Femur (tissue), 1 donor: Measurements from ENCODE around the gene JPH4.

Experiments used
- DNase-seq: peaks from one replicate; pipeline ENCODE4 v3.0.0-alpha.2; 2017

Gene JPH4

DNA sequence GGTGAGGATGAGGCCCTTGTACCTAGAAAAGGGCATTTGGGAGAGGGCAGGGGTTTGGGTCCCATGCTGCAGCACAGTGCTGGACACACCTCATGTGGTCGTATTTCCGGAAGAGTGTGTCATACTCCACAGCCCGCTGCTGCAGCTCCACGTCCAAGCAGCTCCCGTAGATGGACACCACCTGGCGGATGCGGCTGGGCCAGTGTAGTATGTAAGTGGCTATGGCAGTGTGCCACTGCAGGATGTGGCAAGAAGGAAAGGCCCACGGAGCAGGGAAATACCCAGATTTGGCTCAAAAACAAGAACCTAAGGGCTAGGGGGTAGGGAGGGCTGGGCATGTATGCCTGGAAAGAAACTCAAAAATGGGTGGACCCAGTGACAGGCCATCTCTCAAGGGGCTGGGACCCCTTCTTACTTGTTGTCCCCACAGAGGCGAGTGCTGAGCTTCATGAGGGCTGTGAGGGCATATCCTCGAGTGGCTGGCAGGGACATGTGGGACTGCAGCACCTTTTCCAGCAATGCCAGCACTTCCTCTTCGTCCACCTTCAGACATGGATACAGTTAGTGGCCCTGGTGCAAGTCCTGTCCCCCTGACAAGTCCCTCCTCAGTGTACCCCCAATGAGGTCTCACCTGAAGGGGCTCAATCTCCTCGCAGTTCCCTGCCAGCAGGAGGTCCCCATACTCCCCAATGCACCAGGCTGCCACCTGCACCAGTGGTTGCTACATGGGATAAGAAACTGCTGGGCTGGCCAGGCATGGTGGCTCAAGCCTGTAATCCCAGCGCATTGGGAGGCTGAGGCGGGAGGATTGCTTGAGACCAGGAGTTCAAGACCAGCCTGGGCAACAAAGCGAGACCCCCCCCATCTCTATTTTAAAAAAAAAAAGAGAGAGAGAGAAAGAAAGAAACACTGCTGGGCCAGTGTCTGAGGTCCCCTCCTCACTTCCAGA is 16.4 kb downstream of the JPH4 start:
- no peak for DNase-seq

DNA sequence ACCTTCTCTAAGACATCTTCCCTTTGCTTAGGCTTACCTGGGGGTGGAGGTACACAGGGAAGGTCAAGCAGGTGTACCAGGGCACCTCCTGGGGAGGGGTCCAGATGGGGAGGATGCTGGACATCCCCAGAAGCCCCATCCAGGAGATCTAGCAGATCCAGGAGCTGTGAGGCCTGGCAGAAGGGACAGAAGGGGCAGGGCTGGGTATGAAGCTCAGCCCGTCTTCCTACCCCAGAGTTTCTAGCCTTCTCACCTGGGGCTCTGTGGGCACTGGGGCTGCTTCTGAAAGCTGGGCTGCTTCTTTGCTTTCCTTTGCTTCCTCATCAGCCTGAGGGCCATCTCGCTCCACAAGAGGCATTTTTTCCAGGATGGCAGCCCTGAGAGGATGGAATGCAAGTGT is 17.3 kb downstream of the JPH4 start:
- no peak for DNase-seq

DNA sequence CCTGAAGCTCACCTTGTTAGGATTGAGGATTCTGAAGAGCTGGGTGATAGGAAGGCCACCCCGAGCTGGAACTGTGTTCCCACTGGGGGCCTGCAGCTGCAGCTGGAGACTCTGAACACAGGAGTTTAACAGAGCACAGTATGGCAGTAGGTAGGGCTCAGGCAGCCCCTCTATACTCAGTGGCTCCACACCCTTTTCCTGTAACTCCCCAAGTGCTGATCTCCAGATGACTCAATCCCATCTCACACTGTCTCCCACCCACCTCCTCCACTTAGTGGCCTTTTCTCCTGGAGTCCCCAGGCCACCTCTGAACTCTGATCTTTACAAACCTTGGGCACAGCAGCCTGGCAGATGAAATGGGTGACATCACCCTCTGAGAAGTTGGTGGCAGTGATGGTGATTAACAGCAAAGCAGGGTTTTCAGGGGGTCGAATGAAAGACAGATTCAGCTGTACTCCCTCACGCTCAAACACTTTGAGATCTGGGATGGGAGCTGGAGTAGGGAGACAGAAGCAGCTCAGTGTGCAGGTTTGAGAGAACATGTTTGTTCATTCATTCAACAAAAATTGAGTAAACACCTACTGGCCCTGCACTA is 18.6 kb downstream of the JPH4 start:
- DNase-seq: no peak

DNA sequence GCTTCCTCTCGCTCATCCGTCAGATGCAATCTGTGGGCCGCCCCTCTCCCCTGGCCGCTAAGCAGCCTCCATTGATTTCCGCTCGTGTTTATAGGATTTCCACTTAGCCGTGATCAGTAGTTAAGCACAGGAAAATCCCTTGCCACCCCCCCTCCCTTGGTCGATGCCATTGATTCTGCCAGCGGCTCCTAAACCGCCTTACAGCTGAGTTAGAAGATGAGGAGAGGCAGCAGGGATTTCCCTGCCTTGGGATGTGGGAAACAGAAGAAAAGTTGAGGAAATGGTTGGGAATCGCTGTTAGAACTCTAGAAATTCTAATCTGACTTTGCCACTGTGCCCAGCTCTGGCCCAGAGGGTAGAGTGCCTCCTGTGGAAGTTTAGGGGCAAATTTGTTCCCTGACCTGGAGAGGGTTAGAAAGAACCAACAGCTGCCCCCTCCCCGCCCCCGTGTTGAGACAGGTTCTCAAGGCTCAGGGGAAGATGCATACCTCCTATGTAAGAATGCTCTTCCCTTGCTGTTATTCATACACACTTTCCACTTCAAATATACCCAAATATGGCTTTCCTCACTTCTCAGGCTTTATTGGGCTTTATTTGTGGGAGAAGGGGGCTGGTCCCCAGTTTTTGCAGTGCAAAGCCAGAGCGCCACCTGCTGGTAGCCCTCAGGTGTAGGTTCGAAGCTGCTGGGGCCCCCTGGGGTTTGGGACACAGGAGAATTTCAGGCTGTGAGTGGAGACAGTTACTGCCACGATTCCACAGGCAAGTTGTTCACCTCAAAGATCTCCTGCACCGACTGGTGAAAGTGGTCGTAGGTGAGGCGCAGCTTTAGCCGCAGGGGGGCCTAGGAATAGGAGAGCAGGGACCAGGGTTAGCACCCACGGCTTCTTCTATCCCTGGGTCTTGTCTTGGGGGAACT is 19.3 kb downstream of the JPH4 start:
- no peak for DNase-seq

DNA sequence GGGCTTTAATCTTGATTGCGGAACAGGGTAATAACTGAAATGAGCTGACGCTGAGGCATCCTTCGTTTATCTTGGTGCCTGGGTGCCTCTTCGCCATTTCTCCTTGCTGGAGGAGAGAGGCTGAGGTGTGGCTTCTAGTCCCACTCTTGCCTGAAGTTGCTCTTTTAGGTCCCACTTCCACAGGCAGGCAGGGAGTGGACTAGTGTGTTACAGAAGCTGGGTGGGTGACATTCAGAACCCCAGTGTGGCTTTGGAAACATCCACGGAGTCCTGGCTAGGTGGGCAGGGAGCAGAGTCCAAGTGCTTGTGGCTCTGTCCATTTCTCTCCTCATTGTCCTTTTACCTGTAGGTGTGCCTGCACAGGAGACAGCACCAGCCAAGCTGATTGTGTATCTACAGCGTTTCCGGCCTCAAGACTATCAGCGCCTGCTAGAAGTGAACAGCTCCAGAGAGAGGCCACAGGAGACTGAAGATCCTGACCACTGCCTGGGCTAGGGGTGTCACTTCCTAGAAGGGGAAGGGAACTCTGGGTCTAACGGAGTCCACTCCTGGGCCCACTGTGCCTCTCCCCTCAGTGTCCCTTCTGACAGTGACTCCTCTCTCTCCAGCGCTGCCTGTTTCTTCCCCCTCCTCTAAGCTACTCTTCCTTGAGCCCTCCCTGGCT is 20.1 kb downstream of the JPH4 start:
- no peak for DNase-seq

DNA sequence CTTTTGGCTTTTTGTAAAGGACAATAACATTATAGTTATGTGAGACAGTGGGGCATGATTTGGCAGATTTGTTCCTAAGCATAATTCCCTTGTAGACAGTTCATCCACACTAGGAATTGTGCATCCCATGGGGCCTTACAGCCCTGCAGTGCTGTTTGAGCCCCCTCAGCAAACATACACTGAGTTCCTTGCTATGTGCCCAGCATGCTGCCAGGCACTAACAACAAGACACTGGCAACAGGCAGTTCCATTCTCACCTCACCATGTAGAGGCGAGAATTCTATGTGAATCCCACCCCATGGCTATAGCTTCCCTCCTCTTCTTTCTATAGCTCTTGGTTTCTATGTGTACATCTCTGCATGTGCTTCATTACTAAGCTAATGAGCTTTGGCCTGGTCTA is 20.6 kb downstream of the JPH4 start:
- no peak for DNase-seq

DNA sequence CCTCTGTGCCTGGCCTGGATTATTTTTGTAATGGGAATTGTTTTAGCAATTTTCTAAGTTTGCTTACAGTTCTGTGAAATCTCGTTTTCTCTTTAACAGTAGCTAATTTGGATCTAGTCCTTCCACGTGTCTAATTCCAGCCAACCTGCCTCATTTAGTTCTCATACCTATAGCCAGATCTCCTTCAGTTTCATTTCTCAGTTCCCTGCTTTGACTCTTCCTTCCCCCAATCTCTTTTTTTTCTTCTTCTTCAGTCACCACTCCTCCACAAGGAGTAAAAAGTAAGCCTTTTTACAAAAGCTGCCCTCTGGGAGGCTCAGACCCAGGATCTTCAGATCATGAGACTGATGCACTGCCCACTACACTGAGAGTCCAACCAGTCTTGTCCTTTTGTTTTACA is 21.1 kb downstream of the JPH4 start:
- no peak for DNase-seq

DNA sequence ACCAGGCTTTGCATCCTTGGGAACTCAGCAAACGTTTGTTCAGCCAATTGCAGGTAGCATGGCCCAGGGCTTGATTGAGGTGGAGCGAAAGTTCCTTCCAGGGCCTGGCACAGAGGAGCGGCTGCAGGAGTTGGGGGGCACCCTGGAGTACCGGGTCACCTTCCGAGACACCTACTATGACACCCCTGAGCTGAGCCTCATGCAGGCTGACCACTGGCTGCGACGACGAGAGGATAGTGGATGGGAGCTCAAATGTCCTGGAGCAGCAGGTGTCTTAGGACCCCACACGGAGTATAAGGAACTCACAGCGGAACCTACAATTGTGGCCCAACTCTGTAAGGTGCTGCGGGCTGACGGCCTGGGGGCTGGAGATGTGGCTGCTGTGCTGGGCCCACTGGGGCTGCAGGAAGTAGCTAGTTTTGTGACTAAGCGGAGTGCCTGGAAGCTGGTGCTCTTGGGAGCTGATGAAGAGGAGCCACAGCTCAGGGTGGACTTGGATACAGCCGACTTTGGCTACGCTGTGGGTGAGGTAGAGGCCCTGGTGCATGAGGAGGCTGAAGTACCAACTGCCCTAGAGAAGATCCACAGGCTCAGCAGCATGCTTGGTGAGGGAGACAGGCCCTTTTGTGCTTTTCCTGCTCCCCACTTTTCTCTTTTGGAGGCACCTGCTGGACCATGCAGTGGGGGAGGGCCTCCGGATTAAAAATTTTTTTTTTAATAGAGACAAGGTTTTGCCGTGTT is 21.7 kb downstream of the JPH4 start:
- no peak for DNase-seq

DNA sequence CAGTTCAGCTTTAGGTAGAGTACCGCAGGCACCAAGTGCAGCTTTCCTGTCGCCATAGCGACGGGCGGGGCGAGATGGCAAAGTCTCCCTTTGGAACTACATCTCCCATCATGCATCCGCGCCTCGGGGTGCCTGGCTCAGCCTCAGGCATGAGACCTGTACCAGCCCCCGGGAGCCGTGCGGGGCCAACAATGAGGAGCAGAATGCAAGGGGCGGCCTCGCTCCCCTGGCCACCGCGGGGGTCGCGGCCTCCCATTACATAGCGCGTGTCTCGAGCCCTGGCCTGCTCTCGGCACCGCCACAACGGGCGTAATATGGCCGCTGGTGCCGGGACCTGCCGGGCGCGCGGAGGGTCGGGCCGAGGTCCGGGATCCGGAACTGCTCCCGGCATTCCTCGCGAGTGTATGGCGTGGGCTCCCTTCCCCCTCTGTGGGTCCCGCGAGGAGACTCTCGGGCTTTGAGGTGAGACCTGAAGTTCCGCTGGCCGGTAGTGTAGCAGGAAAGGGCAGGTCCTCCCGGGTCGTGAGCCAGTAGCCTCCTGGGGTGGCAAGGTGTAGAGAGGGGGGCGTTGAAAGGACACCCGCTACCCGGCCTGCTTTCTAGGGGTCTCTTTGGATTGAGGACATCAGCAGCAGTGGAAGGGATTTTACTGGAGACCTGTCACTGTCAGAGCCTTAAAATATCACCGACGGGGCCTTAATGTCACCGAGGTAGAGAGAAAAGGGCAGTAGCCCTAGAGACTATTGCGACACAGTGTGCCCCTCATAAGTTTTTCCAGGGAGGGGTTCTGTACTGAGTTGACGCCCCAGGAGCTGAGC is 22.5 kb downstream of the JPH4 start, which contains the start of gene THTPA:
THTPA (plus strand) TSS at position 390 of the 818 bp plus-strand sequence. CDS start 487 bp downstream, outside the sequence.
- peak; percentile 95 for DNase-seq

DNA sequence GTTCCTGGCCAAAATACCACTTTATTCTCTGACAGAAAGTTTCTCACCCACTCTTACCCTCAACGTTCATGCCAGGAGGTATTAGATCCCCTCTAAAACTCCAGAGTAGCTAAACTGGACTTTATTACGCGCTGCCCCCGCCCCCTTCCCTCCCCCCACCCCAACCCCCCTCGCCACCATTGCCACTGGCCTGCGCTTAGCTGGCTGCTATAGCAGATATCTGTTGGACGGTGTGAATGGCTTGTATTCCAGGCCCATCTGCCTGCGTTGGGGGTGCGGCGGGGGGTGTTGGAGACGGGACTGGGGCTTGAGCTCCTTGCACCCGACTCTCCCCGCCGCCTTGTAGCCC is 23.1 kb downstream of the JPH4 start:
- no peak for DNase-seq

DNA sequence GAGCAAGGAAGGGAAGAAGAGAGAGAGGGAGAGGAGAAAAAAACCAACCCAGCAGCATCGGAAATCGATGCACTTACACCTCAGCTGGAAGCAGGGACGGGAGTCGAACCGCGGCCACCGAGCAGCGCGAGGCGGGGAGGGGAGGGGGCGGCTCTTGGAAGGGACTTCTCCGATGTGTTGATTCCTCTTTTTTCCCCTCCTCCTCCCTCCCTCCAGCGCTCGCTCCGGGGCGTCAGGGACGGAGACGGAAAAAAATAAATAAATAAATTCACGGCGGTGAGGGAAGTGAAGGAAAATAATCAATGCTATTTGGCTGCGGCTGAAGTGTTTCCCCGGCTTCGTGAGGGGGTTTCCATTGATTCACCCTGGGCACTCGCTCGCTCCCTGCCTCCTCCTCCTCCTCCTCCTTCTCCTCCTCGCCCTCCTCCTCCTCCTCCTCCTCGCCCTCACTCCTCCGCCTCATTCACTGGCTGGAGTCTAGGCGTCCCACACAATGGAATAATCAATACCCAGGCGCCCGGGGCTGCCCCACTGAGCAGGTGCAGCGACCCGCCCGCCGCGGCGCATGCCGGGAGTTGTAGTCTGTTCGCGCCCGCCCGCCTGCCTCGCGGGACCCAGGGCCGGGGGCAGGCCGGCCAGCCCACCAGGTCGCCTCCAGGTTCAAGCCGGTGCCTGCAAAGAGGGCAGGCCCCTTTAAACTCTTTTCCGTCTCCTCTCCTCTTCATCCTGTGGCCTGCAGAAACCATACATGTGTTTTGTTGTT is 27.1 kb downstream of the JPH4 start, which contains the start of gene ZFHX2:
ZFHX2 (minus strand) TSS at position 500 of the 763 bp plus-strand sequence. CDS start 16,440 bp downstream, outside the sequence.
- DNase-seq: peak; percentile 81

DNA sequence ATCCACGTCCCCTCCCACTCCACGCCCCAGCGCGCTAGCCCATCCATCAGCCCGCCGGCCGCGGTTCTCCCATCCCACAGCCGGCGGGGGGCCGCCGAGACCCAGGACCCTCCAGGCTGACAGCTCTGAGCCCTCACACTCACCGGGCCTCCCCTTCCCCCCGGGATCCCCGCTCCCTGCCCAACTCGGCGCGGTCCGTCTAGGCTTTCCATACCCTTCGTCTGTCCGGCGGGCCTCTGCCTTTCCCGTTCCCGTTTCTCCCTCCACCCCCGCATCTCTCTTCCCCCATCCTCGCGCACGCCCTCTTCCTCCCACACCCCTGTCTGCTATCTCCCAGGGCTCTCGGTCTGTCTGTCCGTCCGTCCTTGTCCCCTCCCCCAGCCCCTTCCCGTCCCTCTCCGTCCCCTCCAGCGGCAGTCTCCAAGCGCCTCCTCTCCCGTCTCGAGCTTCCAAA is 27.8 kb downstream of the JPH4 start:
- DNase-seq: no peak

DNA sequence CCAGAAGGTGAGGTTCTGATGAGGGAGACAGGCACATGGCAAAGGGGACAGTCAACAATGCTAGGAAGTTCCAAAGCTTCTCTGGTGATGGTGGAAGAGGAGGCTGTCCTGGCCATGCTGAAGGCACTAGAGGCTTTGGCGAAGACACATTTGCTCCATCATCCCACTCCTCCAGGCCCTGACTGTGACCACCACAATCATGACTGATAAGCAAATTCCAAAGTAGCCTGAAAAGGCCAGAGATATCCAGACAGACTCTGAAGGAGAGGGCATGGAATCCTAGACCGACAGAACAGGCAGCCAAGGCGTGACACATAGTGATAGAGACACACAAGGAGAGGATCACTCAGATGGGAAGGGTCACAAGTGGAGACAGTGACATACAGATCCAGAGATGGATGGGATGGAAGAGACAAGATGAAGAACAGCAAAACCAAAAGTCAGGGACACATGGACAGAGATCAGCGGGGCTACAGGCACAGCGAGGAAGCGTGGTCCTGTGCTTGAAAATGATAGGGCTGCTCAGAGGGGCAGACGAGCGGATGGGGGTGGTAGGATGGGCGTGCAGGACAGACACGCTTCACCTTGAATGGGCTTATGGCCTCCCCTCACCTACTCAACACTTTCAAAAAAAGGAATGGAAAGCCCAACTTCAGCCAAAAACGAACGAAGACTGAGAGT is 28.3 kb downstream of the JPH4 start:
- DNase-seq: no peak

DNA sequence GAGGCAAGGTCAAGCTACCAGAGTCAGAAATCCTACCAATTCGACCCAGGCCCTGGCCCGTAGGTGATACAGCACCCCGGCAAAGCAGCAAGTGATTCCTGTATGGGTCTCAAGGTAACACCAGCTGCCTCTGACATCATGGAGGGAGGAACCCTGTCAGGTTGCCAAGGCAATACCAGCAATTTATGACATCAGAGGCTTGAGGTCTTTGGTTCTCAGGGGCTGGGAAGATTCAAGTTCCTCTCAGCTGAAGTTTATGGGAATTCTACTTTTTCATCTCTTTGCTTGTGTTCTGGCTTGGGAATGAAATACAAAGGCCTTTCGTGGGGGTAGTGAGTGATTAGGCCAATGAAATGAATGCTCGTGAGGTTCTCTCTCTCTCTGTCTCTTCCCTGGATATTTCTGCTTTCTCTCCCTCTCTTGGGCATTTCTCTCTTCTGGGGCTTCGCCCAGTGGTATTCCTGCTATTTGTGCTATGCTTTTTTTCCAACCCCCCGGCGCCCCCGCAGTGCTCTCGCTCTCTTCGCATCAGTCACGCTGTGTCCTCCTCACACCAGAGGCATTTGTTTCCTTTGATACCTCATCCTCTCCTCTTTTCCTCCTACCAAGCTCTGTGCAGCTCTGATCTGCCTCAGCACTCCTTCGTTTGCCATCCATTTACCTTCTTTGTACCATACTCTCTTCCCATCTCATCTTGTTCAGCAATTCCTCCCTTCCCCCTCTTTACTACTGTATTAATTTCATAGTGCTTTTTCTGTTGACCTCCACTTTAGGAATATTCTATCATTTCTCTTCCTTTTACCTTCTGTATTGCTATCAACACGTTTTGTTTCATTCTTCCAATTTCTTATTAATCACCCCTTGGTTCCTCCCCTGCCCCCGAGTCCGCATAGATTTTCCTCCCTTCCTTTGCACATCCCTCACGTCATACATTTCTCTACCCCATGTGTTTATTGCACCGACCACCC is 30.0 kb downstream of the JPH4 start:
- DNase-seq: no peak

DNA sequence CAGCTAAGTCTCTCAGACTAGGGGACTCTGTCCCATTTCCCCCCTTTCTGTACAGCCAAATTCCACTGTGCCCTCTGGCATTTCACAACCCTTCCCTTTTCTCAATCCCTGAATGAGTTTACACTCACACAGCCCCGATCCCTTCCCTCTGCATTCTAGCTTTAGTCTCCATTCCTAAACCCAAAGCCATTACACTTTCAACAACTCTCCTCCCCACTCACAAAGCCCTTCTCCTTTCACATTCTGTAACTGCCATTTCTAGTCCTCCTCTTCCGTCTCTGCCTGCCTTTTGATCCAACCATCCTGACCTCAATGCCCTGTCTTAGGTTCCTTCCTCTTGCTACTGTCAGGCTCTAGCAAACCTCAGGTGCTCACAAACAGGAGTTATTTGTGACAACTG is 30.7 kb downstream of the JPH4 start:
- DNase-seq: no peak

DNA sequence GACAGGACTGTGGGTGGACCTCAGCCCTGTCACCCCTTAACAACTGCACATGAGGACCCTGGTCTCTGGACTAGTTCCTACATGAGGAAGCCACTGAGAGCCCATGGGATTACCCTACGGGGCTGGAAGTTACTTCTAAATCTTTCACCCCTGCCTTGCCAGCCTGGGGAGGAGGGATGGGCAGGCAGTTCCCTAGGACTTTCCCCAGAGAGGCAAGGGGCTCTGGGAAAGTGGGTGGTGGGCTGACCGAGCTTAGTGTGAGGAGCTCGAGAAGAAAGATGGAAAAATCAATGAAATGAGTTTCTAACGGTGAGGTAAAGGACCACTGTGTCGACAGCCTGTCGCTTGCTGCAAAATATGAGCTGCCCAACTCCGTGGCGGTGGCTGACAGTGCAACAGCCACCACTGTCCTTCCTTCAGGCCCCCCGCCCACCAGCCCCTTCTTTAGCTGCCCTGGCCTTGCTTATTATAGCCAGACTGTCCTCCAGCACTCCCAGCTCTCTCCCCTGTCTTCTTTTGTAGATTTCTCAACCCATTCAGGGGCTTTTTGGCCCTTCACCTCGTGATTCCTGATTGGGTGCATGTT is 32.0 kb downstream of the JPH4 start:
- no peak for DNase-seq

DNA sequence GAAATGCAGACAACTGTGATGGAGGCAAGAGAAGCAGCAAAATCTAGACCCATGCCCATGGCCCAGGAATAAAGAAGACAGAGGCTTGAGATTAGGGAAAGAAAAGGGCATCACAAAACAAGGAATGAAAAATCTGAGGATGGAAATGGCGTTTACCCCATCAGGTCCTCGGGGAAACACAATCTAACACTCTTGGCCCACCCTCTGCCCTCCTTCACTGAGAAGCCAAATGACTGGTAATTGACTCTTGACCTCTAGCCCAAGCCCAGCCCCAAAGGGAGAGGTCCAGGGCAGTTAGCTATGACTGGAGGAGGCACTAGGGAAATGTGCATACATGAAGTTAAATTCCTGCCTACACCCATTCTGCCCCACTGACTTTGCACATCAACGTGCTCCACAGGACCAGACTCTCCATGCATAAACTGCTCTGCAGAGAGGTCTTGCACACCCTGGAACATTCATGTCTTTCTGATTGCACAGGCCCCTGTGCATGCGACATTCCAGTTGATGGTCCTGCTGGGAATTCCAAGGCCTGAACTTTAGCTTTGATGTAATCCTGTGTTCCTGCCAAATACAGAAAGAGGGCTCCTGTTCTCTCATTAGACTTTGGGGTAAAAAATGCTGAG is 32.7 kb downstream of the JPH4 start:
- DNase-seq: no peak
